ENCODE results near the gene ELAVL2.

Gene ELAVL2

GRCh38 chr9:23750808-23751207 is 75.2 kb downstream of the ELAVL2 start:
- DNase-seq (ENCODE audit: low read depth in 1 of 2, low spot score in 1 of 2) = no peak
- Histone ChIP-seq H3K27ac (replicated peaks) (no peak overlapping the region), H3K4me3 (replicated peaks; ENCODE audit: insufficient read depth, low read length) (no peak overlapping the region), H3K27me3 (ENCODE audit: insufficient read depth, poor library complexity, severe bottlenecking) (no peaks in the 10 kb centered on the region)
- TF ChIP-seq REST (IDR thresholded peaks at IDR 0.05; ENCODE audit: insufficient replicate concordance, low read depth) = no peak
- no peak for TF ChIP-seq CTCF (IDR thresholded peaks at IDR 0.05; ENCODE audit: insufficient read depth, low read length)
- TF ChIP-seq GABPA (IDR thresholded peaks at IDR 0.05; ENCODE audit: low read depth) = no peak
- no peak for TF ChIP-seq SPI1 (IDR thresholded peaks at IDR 0.05; ENCODE audit: borderline replicate concordance, low read depth)
- no peak for TF ChIP-seq POLR2AphosphoS5 (IDR thresholded peaks at IDR 0.05; ENCODE audit: low read depth)

GRCh38 chr9:23747088-23748075 is 78.7 kb downstream of the ELAVL2 start:
- Histone ChIP-seq H3K4me3 (replicated peaks; ENCODE audit: insufficient read depth, low read length) (no peak overlapping the region), H3K27me3 (ENCODE audit: insufficient read depth, poor library complexity, severe bottlenecking) (no peaks in the 10 kb centered on the region), H3K27ac (replicated peaks) (no peak overlapping the region)
- DNase-seq (ENCODE audit: low read depth in 1 of 2, low spot score in 1 of 2) = no peak
- TF ChIP-seq GABPA (IDR thresholded peaks at IDR 0.05; ENCODE audit: low read depth) = no peak
- TF ChIP-seq POLR2AphosphoS5 (IDR thresholded peaks at IDR 0.05; ENCODE audit: low read depth) = no peak
- TF ChIP-seq REST (IDR thresholded peaks at IDR 0.05; ENCODE audit: insufficient replicate concordance, low read depth) = no peak
- no peak for TF ChIP-seq SPI1 (IDR thresholded peaks at IDR 0.05; ENCODE audit: borderline replicate concordance, low read depth)
- no peak for TF ChIP-seq CTCF (IDR thresholded peaks at IDR 0.05; ENCODE audit: insufficient read depth, low read length)

- no peak overlapping the region for H3K27ac ChIP-seq (replicated peaks)
- TF ChIP-seq POLR2AphosphoS5 (IDR thresholded peaks at IDR 0.05; ENCODE audit: low read depth) (no peak), CTCF (IDR thresholded peaks at IDR 0.05; ENCODE audit: insufficient read depth, low read length) (no peak), REST (IDR thresholded peaks at IDR 0.05; ENCODE audit: insufficient replicate concordance, low read depth) (no peak), GABPA (IDR thresholded peaks at IDR 0.05; ENCODE audit: low read depth) (no peak), SPI1 (IDR thresholded peaks at IDR 0.05; ENCODE audit: borderline replicate concordance, low read depth) (no peak)
- no peaks in the 10 kb centered on the region for H3K27me3 ChIP-seq (ENCODE audit: insufficient read depth, poor library complexity, severe bottlenecking)
- H3K4me3 ChIP-seq (replicated peaks; ENCODE audit: insufficient read depth, low read length) = no peak overlapping the region
- DNase-seq (ENCODE audit: low read depth in 1 of 2, low spot score in 1 of 2) = no peak
These were observed 79.7 kb downstream of the ELAVL2 start for GRCh38 chr9:23746317-23746716.

Data from HL-60 (cell line).